ENCODE measurements around the gene CRACR2A. TPM values are rescaled to one million over a fixed set of nuclear protein-coding genes. Genes with fewer than 3 reads are reported as not detected.

The CRACR2A gene
- polyA plus RNA-seq, 1 donor from 2014 or later: 2.1 TPM

- no peak overlapping the region for H3K27ac ChIP-seq (ENCODE audit: low read length)
- H2AFZ ChIP-seq (ENCODE audit: low read depth, low read length): no peak overlapping the region
- no peaks in the 10 kb centered on the region for H3K36me3 ChIP-seq (ENCODE audit: insufficient read depth, low read length)
- no peak overlapping the region for H3K4me3 ChIP-seq (ENCODE audit: low read length)
- H3K4me2 ChIP-seq (ENCODE audit: low read length): no peak overlapping the region
- TF ChIP-seq, protein P1, sequence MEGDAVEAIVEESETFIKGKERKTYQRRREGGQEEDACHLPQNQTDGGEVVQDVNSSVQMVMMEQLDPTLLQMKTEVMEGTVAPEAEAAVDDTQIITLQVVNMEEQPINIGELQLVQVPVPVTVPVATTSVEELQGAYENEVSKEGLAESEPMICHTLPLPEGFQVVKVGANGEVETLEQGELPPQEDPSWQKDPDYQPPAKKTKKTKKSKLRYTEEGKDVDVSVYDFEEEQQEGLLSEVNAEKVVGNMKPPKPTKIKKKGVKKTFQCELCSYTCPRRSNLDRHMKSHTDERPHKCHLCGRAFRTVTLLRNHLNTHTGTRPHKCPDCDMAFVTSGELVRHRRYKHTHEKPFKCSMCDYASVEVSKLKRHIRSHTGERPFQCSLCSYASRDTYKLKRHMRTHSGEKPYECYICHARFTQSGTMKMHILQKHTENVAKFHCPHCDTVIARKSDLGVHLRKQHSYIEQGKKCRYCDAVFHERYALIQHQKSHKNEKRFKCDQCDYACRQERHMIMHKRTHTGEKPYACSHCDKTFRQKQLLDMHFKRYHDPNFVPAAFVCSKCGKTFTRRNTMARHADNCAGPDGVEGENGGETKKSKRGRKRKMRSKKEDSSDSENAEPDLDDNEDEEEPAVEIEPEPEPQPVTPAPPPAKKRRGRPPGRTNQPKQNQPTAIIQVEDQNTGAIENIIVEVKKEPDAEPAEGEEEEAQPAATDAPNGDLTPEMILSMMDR (IDR thresholded peaks at IDR 0.05; ENCODE audit: poor library complexity, severe bottlenecking): no peak
- TF ChIP-seq POLR2AphosphoS5 (IDR thresholded peaks at IDR 0.05): no peak
- TF ChIP-seq RAD21 (conservative IDR thresholded peaks at IDR 0.05): no peak
- no peak for TF ChIP-seq SMC3 (conservative IDR thresholded peaks at IDR 0.05; ENCODE audit: poor library complexity)
- no peak for TF ChIP-seq TAF1 (IDR thresholded peaks at IDR 0.05; ENCODE audit: low read depth)
- TF ChIP-seq, protein P2, sequence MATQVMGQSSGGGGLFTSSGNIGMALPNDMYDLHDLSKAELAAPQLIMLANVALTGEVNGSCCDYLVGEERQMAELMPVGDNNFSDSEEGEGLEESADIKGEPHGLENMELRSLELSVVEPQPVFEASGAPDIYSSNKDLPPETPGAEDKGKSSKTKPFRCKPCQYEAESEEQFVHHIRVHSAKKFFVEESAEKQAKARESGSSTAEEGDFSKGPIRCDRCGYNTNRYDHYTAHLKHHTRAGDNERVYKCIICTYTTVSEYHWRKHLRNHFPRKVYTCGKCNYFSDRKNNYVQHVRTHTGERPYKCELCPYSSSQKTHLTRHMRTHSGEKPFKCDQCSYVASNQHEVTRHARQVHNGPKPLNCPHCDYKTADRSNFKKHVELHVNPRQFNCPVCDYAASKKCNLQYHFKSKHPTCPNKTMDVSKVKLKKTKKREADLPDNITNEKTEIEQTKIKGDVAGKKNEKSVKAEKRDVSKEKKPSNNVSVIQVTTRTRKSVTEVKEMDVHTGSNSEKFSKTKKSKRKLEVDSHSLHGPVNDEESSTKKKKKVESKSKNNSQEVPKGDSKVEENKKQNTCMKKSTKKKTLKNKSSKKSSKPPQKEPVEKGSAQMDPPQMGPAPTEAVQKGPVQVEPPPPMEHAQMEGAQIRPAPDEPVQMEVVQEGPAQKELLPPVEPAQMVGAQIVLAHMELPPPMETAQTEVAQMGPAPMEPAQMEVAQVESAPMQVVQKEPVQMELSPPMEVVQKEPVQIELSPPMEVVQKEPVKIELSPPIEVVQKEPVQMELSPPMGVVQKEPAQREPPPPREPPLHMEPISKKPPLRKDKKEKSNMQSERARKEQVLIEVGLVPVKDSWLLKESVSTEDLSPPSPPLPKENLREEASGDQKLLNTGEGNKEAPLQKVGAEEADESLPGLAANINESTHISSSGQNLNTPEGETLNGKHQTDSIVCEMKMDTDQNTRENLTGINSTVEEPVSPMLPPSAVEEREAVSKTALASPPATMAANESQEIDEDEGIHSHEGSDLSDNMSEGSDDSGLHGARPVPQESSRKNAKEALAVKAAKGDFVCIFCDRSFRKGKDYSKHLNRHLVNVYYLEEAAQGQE (IDR thresholded peaks at IDR 0.05; ENCODE audit: borderline replicate concordance): no peak
- no peak for TF ChIP-seq EP300 (conservative IDR thresholded peaks at IDR 0.05; ENCODE audit: poor library complexity, severe bottlenecking)
- no peak for TF ChIP-seq MXI1 (conservative IDR thresholded peaks at IDR 0.05; ENCODE audit: poor library complexity, severe bottlenecking)
- TF ChIP-seq EZH2 (IDR thresholded peaks at IDR 0.05; ENCODE audit: borderline replicate concordance, insufficient read depth, low read length, poor library complexity, severe bottlenecking): no peak
- no peaks in the 10 kb centered on the region for H3K9me3 ChIP-seq (ENCODE audit: low read length)
- no peaks in the 10 kb centered on the region for H3K9me2 ChIP-seq (ENCODE audit: insufficient read depth, low read length)
- H3K9ac ChIP-seq (ENCODE audit: low read length): no peak overlapping the region
- no peaks in the 10 kb centered on the region for H3K27me3 ChIP-seq (ENCODE audit: insufficient read depth, low read depth, low read length)
- no peaks in the 10 kb centered on the region for H3K79me2 ChIP-seq (replicated peaks; ENCODE audit: insufficient read depth, low read length)
- H4K20me1 ChIP-seq (ENCODE audit: insufficient read depth): no peaks in the 10 kb centered on the region
- H3F3A ChIP-seq (ENCODE audit: insufficient read depth, low read length, poor library complexity, severe bottlenecking): no peaks in the 10 kb centered on the region
Observed at GRCh38 chr12:3705354-3705675, 47.6 kb downstream of the CRACR2A start.

DNA sequence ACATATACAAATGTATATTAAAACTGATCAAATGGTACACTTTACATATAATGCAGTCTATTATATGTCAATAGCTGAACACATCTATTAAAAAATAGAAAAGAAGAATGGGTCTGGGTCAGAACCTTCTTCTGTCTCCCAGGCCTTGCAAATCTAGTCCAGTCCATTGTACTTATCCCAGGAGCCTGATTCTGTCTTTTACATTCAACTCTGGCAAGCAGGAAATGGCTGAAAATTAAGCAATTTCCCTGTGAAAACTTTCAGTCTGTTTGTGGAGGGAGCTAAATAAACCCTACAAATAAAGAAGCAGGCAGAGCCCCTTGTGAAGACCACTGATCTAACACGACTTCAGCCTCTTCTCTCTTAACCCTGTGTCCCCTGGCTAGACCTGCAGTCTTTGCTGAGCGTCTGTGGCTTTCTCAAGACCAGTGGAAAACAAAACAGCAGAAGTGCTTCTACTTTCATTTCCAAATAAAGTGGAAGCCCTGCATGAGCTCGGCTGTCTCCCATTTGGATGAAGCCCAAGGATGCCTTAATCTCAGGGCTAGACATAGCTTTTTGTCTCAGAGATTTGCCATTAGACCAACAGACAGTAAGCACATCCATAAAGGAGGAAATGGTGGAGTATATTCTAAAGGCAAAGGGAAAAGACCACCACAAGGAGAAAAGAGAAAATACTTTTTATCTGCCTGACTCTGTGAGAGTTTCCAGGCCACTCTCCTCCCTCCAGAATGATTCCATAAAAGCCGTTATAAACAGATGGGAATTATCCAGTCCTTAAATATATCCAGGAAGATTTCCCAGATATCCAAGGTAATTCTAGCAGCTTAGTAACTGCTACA, 48.2 kb downstream of the CRACR2A start:
- Histone ChIP-seq H3K79me2 (replicated peaks; ENCODE audit: insufficient read depth, low read length) (no peaks in the 10 kb centered on the region), H3K9ac (ENCODE audit: low read length) (no peak overlapping the region), H3K27ac (ENCODE audit: low read length) (no peak overlapping the region), H3K4me3 (ENCODE audit: low read length) (no peak overlapping the region), H3K36me3 (ENCODE audit: insufficient read depth, low read length) (no peaks in the 10 kb centered on the region), H3K27me3 (ENCODE audit: insufficient read depth, low read depth, low read length) (no peaks in the 10 kb centered on the region), H2AFZ (ENCODE audit: low read depth, low read length) (no peak overlapping the region), H3K9me2 (ENCODE audit: insufficient read depth, low read length) (no peaks in the 10 kb centered on the region), H3K9me3 (ENCODE audit: low read length) (no peaks in the 10 kb centered on the region), H4K20me1 (ENCODE audit: insufficient read depth) (no peaks in the 10 kb centered on the region), H3K4me2 (ENCODE audit: low read length) (no peak overlapping the region), H3F3A (ENCODE audit: insufficient read depth, low read length, poor library complexity, severe bottlenecking) (no peaks in the 10 kb centered on the region)
- TF ChIP-seq, protein P1 (IDR thresholded peaks at IDR 0.05; ENCODE audit: poor library complexity, severe bottlenecking): no peak
- TF ChIP-seq MXI1 (conservative IDR thresholded peaks at IDR 0.05; ENCODE audit: poor library complexity, severe bottlenecking): no peak
- no peak for TF ChIP-seq POLR2AphosphoS5 (IDR thresholded peaks at IDR 0.05)
- no peak for TF ChIP-seq SMC3 (conservative IDR thresholded peaks at IDR 0.05; ENCODE audit: poor library complexity)
- TF ChIP-seq EZH2 (IDR thresholded peaks at IDR 0.05; ENCODE audit: borderline replicate concordance, insufficient read depth, low read length, poor library complexity, severe bottlenecking): no peak
- TF ChIP-seq RAD21 (conservative IDR thresholded peaks at IDR 0.05): no peak
- no peak for TF ChIP-seq EP300 (conservative IDR thresholded peaks at IDR 0.05; ENCODE audit: poor library complexity, severe bottlenecking)
- TF ChIP-seq, protein P2 (IDR thresholded peaks at IDR 0.05; ENCODE audit: borderline replicate concordance): no peak
- TF ChIP-seq TAF1 (IDR thresholded peaks at IDR 0.05; ENCODE audit: low read depth): no peak

All from neural cell (in vitro differentiated cells).